Activated T-cell treated with anti-CD3 and anti-CD28 coated beads, Interleukin-2, amount 50 U/mL, for 72 hours (primary cell): ENCODE measurements around the gene GAREM2. TPM values are rescaled to one million over a fixed set of nuclear protein-coding genes. Genes with fewer than 3 reads are reported as not detected.

ENCODE experiments used
- ATAC-seq, 2 donors: fragments of 150-1000 bp; cut with Tn5 transposase; replicated peaks in 1 of 2; 2 replicates each; pipeline ENCODE4 v1.10.0; 2021; ENCODE audit warnings: moderate library complexity in 2 of 2, mild to moderate bottlenecking in 1 of 2
- DNase-seq, 2 donors: peaks; one replicate each; pipeline ENCODE4 v3.0.0; 2021 to 2022; ENCODE audit warnings: mixed read lengths in 1 of 2
- H3K27ac Mint-ChIP-seq: one replicate; pipeline ENCODE4 v1.8.0; 2022; ENCODE audit warnings: mild to moderate bottlenecking, moderate library complexity, mixed read lengths
- H3K27me3 Mint-ChIP-seq: one replicate; pipeline ENCODE4 v1.8.0; 2022; ENCODE audit warnings: low read depth, mixed read lengths
- H3K36me3 Mint-ChIP-seq, 2 donors: one replicate each; pipeline ENCODE4 v1.8.0; 2022; ENCODE audit warnings: mixed read lengths in 2 of 2, mild to moderate bottlenecking in 1 of 2; ENCODE audit not compliant: insufficient read depth in 2 of 2
- H3K4me1 Mint-ChIP-seq: one replicate; pipeline ENCODE4 v1.8.0; 2022; ENCODE audit warnings: low read depth, mixed read lengths
- H3K4me3 Mint-ChIP-seq, 2 donors: one replicate each; pipeline ENCODE4 v1.8.0; 2022; ENCODE audit warnings: mild to moderate bottlenecking in 2 of 2, mixed read lengths in 2 of 2, moderate library complexity in 2 of 2
- H3K9me3 Mint-ChIP-seq, 2 donors: one replicate each; pipeline ENCODE4 v1.8.0; 2022; ENCODE audit warnings: mixed read lengths in 2 of 2
- total RNA-seq, 2 donors: library from RNA; stranded (reverse); gene quantifications; one replicate each; pipeline ENCODE4 v1.2.3, GENCODE V29; 2022

The GAREM2 gene
- total RNA-seq, 2 donors from 2014 or later, result 1.4 to 1.9 TPM

GRCh38 chr2:26238311-26238958, 65.5 kb downstream of the GAREM2 start:
- H3K9me3 Mint-ChIP-seq, result no peaks in the 10 kb centered on the region
- peaks cover 1 to 19% of the 10 kb centered on the region in 2 donors for H3K36me3 Mint-ChIP-seq
- no peaks in the 10 kb centered on the region for H3K27me3 Mint-ChIP-seq
- DNase-seq (no peak), ATAC-seq (no peak)
- peaks cover 46% of the 10 kb centered on the region for H3K4me1 Mint-ChIP-seq
- no peak overlapping the region for H3K4me3 Mint-ChIP-seq
- H3K27ac Mint-ChIP-seq, result no peak overlapping the region

Other genes starting within 250 kb of the GAREM2 start
- 1 to 10 TPM; 4.0 to 4.2 TPM for gene KIF3C, start 190.6 kb upstream of the GAREM2 start, total RNA-seq
- gene RAB10, start 139.0 kb upstream of the GAREM2 start, total RNA-seq, result 100 to 1,000 TPM; 137 to 147 TPM
- gene HADHA, start 71.5 kb downstream of the GAREM2 start, total RNA-seq, result 100 to 1,000 TPM; 108 TPM
- 10 to 100 TPM; 79.7 to 89.0 TPM for gene HADHB, start 71.9 kb downstream of the GAREM2 start, total RNA-seq
- gene SELENOI, start 173.1 kb downstream of the GAREM2 start, total RNA-seq, result 10 to 100 TPM; 35.0 to 38.9 TPM
- 1 to 10 TPM; 2.4 to 4.8 TPM for gene ADGRF3, start 173.7 kb downstream of the GAREM2 start, total RNA-seq
- gene DRC1, start 228.8 kb downstream of the GAREM2 start, total RNA-seq, result under 1 TPM in 1 of 2 donors, not detected in 1; 0.17 TPM